K562 (cell line): ENCODE measurements around the gene NSMF. TPM values are rescaled to one million over a fixed set of nuclear protein-coding genes. Genes with fewer than 3 reads are reported as not detected.

ENCODE experiments used
- E2F5 ChIP-seq: sonication (generic); formaldehyde crosslinking; IDR thresholded peaks from 2 replicates; pipeline ENCODE4 v1.8.0; 2022; ENCODE audit warnings: mild to moderate bottlenecking, missing genetic modification reagents
- E2F6 ChIP-seq, 2 experiments: IDR thresholded peaks; 2 replicates each; pipeline ENCODE4 v1.6.1; 2011; ENCODE audit warnings: borderline replicate concordance in 1 of 2, control low read depth in 1 of 2, low read depth in 1 of 2, low read length in 1 of 2, mild to moderate bottlenecking in 1 of 2, mixed read lengths in 1 of 2, moderate library complexity in 1 of 2; ENCODE audit not compliant: insufficient read depth in 1 of 2, insufficient read length in 1 of 2, poor library complexity in 1 of 2, severe bottlenecking in 1 of 2; ENCODE audit errors: extremely low read depth in 1 of 2
- ID3 ChIP-seq, 2 experiments: fragments of 250-450 bp in 1 of 2; fragments of 450-650 bp in 1 of 2; sonication (Bioruptor Pico) in 1 of 2; IDR thresholded peaks; 2 replicates each; pipeline versions ENCODE4 v1.6.1 to v1.8.0; 2016 to 2021; ENCODE audit warnings: mild to moderate bottlenecking in 2 of 2, moderate library complexity in 2 of 2, missing compliant biosample characterization in 1 of 2, missing genetic modification characterization in 1 of 2
- MAX ChIP-seq: sonication (generic); formaldehyde crosslinking; IDR thresholded peaks from 2 replicates; pipeline ENCODE4 v1.9.0; 2022; ENCODE audit warnings: mild to moderate bottlenecking, missing genetic modification reagents
- PURB ChIP-seq: sonication (generic); formaldehyde crosslinking; IDR thresholded peaks from 2 replicates; pipeline ENCODE4 v1.9.0; 2021; ENCODE audit warnings: low read depth, mild to moderate bottlenecking, missing genetic modification reagents
- ZFX ChIP-seq: sonication (generic); formaldehyde crosslinking; IDR thresholded peaks from 2 replicates; pipeline ENCODE4 v1.8.0; 2022; ENCODE audit warnings: mild to moderate bottlenecking, missing genetic modification reagents, moderate library complexity
- ZKSCAN1 ChIP-seq: fragments of 150-350 bp; IDR thresholded peaks from 2 replicates; pipeline ENCODE4 v1.6.1; 2016; ENCODE audit warnings: low read depth, low read length
- polyA plus RNA-seq, 8 experiments: library from polyadenylated mRNA; depleted of rRNA in 4 of 8; stranded (reverse) in 5 of 8; unstranded in 3 of 8; fragments of >200 nt; fragmentation: Nextera tagmentation in 2 of 8; fragmentation: Illumina TruSeq in 1 of 8; extraction: Ambion mirVana in 2 of 8; extraction: Trizol in 1 of 8; gene quantifications; 2 replicates each; pipeline versions ENCODE4 v1.2.1 to v1.2.3, GENCODE V29; 2011 to 2014; ENCODE audit warnings: inconsistent platforms in 1 of 8, missing spikeins in 1 of 8
- total RNA-seq, 7 experiments: library from RNA; depleted of rRNA in 6 of 7; stranded (reverse); fragments of >200 nt in 6 of 7; fragmentation: Illumina TruSeq in 2 of 7; extraction: Trizol in 2 of 7; gene quantifications; 2 replicates each; pipeline versions ENCODE4 v1.2.1 to v1.2.3, GENCODE V29; 2011 to 2021; ENCODE audit warnings: low replicate concordance in 1 of 7

NSMF gene
- total and polyA plus RNA-seq, 9 of the 15 experiments (the other 6 are each of a cell fraction or from before 2014, with no cell fraction given), result 0.20 to 82.7 (median 29.3) TPM

- no peak for TF ChIP-seq ID3 (CRISPR knock-in tag; IDR thresholded peaks at IDR 0.05)
- 0 out of 2 replicates have a peak, but pooled peaks have one; percentile 24 for TF ChIP-seq ID3 (tag; IDR thresholded peaks at IDR 0.05)
- peak in 1 of 2 experiments; percentile 42 for TF ChIP-seq E2F6 (IDR thresholded peaks at IDR 0.05; ENCODE audit: borderline replicate concordance in 1 of 2, extremely low read depth in 1 of 2, insufficient read depth in 1 of 2, insufficient read length in 1 of 2, low read depth in 1 of 2, low read length in 1 of 2, poor library complexity in 1 of 2, severe bottlenecking in 1 of 2)
- 0 out of 2 replicates have a peak, but pooled peaks have one; percentile 62 for TF ChIP-seq E2F5 (CRISPR knock-in tag)
- TF ChIP-seq PURB (CRISPR knock-in tag), result no peak
- 0 out of 2 replicates have a peak, but pooled peaks have one; percentile 32 for TF ChIP-seq ZFX
- 0 out of 2 replicates have a peak, but pooled peaks have one; percentile 24 for TF ChIP-seq MAX (CRISPR knock-in tag)
- TF ChIP-seq ZKSCAN1, result peak; percentile 20; the same call in 1 of the 2 replicates
These were observed 648 bp upstream of the NSMF start (continued) for GRCh38 chr9:137459601-137460362.
